GM12878 (cell line): ENCODE measurements around the gene SPATA25. TPM values are rescaled to one million over a fixed set of nuclear protein-coding genes. Genes with fewer than 3 reads are reported as not detected.

Source experiments
- BCL11A ChIP-seq: IDR thresholded peaks from 2 replicates; pipeline ENCODE4 v1.6.1; 2011; ENCODE audit warnings: low read depth, low read length
- CBFB ChIP-seq: IDR thresholded peaks from 2 replicates; pipeline ENCODE4 v1.6.1; 2016; ENCODE audit warnings: antibody characterized with exemption, low read depth
- EGR1 ChIP-seq, 2 experiments: IDR thresholded peaks; 1 replicate in 1 of 2; 2 replicates in 1 of 2; pipeline ENCODE4 v1.6.1; 2011 to 2012; ENCODE audit warnings: low read depth in 2 of 2, low read length in 2 of 2, borderline replicate concordance in 1 of 2, mild to moderate bottlenecking in 1 of 2, moderate library complexity in 1 of 2
- IKZF2 ChIP-seq, 2 experiments: fragments of 450-650 bp; IDR thresholded peaks; 2 replicates each; pipeline ENCODE4 v1.6.1; 2017; ENCODE audit warnings: mild to moderate bottlenecking in 2 of 2, moderate library complexity in 2 of 2
- JUND ChIP-seq: IDR thresholded peaks from 2 replicates; pipeline ENCODE4 v1.6.1; 2012; ENCODE audit warnings: low read depth, mild to moderate bottlenecking, low read length, improper control_type of control experiment, moderate library complexity
- NFXL1 ChIP-seq: fragments of 450-650 bp; IDR thresholded peaks from 2 replicates; pipeline ENCODE4 v1.6.1; 2017; ENCODE audit warnings: antibody characterized with exemption, mild to moderate bottlenecking, borderline replicate concordance
- POLR2A ChIP-seq: IDR thresholded peaks from 2 replicates; pipeline ENCODE4 v1.6.1; 2011; ENCODE audit warnings: low read depth, mild to moderate bottlenecking, low read length
- RAD51 ChIP-seq: fragments of 450-650 bp; IDR thresholded peaks from 2 replicates; pipeline ENCODE4 v1.6.1; 2016; ENCODE audit warnings: moderate library complexity, mild to moderate bottlenecking, inconsistent platforms
- TARDBP ChIP-seq: IDR thresholded peaks from 2 replicates; pipeline ENCODE4 v1.6.1; 2016; ENCODE audit warnings: borderline replicate concordance
- TBL1XR1 ChIP-seq: IDR thresholded peaks from 2 replicates; pipeline ENCODE4 v1.6.1; 2012; ENCODE audit warnings: low read depth, low read length, improper control_type of control experiment
- ZNF622 ChIP-seq: fragments of 450-650 bp; IDR thresholded peaks from 2 replicates; pipeline ENCODE4 v1.6.1; 2017; ENCODE audit warnings: mild to moderate bottlenecking, inconsistent platforms
- ZSCAN29 ChIP-seq: fragments of 450-650 bp; IDR thresholded peaks from 2 replicates; pipeline ENCODE4 v1.6.1; 2017; ENCODE audit warnings: mild to moderate bottlenecking, moderate library complexity
- polyA plus RNA-seq, 11 experiments: library from polyadenylated mRNA; depleted of rRNA in 4 of 11; unstranded in 6 of 11; stranded (reverse) in 5 of 11; fragments of >200 nt; fragmentation: Nextera tagmentation in 4 of 11; fragmentation: Illumina TruSeq in 1 of 11; extraction: Ambion mirVana in 4 of 11; extraction: Trizol in 1 of 11; gene quantifications; 1 replicate in 1 of 11; 2 replicates in 10 of 11; pipeline versions ENCODE4 v1.2.1 to v1.2.3, GENCODE V29; 2011 to 2016; ENCODE audit warnings: inconsistent platforms in 2 of 11, missing spikeins in 2 of 11, low read depth in 1 of 11
- total RNA-seq, 4 experiments: library from RNA; depleted of rRNA in 3 of 4; stranded (reverse); fragments of >200 nt in 3 of 4; fragmentation: Illumina TruSeq in 1 of 4; extraction: Trizol in 1 of 4; gene quantifications; 2 replicates each; pipeline versions ENCODE4 v1.2.1 to v1.2.3, GENCODE V29; 2013 to 2021
- TF ChIP-seq, protein P1 (sequence below): fragments of 450-650 bp; IDR thresholded peaks from 2 replicates; pipeline ENCODE4 v1.6.1; 2017; ENCODE audit warnings: mild to moderate bottlenecking, moderate library complexity

The SPATA25 gene
- total and polyA plus RNA-seq, 10 of the 15 experiments (the other 5 are each of a cell fraction or from before 2014, with no cell fraction given): 0.28 to 2.9 (median 1.3) TPM; not detected in 3

DNA sequence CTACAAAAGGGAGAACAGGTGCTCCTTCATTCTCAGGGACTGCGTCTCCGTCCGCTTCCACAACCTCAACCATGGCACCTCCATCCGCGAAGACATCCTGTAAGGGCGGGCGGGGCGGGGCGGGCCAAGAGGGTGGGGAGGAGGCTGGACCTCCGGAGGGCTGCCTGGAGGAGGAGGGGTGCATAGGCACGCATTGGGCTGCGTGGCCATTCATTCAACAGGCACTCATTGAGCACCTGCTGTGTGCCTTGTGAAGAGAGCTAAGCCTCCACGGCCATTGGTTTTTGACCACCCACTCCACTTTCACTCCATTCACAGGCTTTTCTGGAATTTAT, 29.6 kb downstream of the SPATA25 start (continued):
- TF ChIP-seq, protein P1, sequence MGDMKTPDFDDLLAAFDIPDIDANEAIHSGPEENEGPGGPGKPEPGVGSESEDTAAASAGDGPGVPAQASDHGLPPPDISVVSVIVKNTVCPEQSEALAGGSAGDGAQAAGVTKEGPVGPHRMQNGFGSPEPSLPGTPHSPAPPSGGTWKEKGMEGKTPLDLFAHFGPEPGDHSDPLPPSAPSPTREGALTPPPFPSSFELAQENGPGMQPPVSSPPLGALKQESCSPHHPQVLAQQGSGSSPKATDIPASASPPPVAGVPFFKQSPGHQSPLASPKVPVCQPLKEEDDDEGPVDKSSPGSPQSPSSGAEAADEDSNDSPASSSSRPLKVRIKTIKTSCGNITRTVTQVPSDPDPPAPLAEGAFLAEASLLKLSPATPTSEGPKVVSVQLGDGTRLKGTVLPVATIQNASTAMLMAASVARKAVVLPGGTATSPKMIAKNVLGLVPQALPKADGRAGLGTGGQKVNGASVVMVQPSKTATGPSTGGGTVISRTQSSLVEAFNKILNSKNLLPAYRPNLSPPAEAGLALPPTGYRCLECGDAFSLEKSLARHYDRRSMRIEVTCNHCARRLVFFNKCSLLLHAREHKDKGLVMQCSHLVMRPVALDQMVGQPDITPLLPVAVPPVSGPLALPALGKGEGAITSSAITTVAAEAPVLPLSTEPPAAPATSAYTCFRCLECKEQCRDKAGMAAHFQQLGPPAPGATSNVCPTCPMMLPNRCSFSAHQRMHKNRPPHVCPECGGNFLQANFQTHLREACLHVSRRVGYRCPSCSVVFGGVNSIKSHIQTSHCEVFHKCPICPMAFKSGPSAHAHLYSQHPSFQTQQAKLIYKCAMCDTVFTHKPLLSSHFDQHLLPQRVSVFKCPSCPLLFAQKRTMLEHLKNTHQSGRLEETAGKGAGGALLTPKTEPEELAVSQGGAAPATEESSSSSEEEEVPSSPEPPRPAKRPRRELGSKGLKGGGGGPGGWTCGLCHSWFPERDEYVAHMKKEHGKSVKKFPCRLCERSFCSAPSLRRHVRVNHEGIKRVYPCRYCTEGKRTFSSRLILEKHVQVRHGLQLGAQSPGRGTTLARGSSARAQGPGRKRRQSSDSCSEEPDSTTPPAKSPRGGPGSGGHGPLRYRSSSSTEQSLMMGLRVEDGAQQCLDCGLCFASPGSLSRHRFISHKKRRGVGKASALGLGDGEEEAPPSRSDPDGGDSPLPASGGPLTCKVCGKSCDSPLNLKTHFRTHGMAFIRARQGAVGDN: 0 out of 2 replicates have a peak, but pooled peaks have one; percentile 17
- TF ChIP-seq EGR1 (IDR thresholded peaks at IDR 0.05; ENCODE audit: borderline replicate concordance in 1 of 2, low read depth in 2 of 2, low read length in 2 of 2) (no peak), CBFB (no peak), TBL1XR1 (0 out of 2 replicates have a peak, but pooled peaks have one; percentile 2), ZSCAN29 (no peak), POLR2A (peak; percentile 7; the same call in 1 of the 2 replicates), NFXL1 (no peak), JUND (0 out of 2 replicates have a peak, but pooled peaks have one; percentile 0), BCL11A (no peak), IKZF2 (IDR thresholded peaks at IDR 0.05) (no peak), RAD51 (no peak), TARDBP (no peak), ZNF622 (no peak)
